ENCODE results near the gene RPL10A.
"Not testable (repeated sequence)": the region's sequence is repeated elsewhere in the genome, so short reads cannot be mapped to it uniquely, and the experiment has no call there.

Gene RPL10A

GRCh38 chr6:35468181-35468979 lies at the start of gene RPL10A:
Gene RPL10A, plus strand, starts transcription at chr6:35468401. Its CDS starts 34 bp downstream, at chr6:35468435.
- DNase-seq: peak; percentile 99

GRCh38 chr6:35419417-35419816 lies 48.8 kb upstream of the RPL10A start:
- peak; percentile 30 for DNase-seq

- no peak for DNase-seq
Measured at GRCh38 chr6:35419961-35420360, 48.2 kb upstream of the RPL10A start.

- no peak for DNase-seq
Measured at GRCh38 chr6:35425284-35425683, 42.9 kb upstream of the RPL10A start.

- no peak for DNase-seq
Measured at GRCh38 chr6:35426074-35426473, 42.1 kb upstream of the RPL10A start.

- no peak for DNase-seq
Measured at GRCh38 chr6:35427435-35427834, 40.8 kb upstream of the RPL10A start.

- DNase-seq: no peak
Measured at GRCh38 chr6:35427851-35428321, 40.3 kb upstream of the RPL10A start.

- DNase-seq: no peak
Measured at GRCh38 chr6:35428421-35429149, 39.6 kb upstream of the RPL10A start.

GRCh38 chr6:35429463-35429862 lies 38.7 kb upstream of the RPL10A start:
- no peak for DNase-seq

- DNase-seq: no peak
Measured at GRCh38 chr6:35432291-35432690, 35.9 kb upstream of the RPL10A start.

- DNase-seq: not testable (repeated sequence)
Measured at GRCh38 chr6:35432702-35433101, 35.5 kb upstream of the RPL10A start.

GRCh38 chr6:35435074-35435837 lies 32.9 kb upstream of the RPL10A start:
- DNase-seq: no peak

GRCh38 chr6:35436071-35436857 lies 31.9 kb upstream of the RPL10A start:
- no peak for DNase-seq

- not testable (repeated sequence) for DNase-seq
Measured at GRCh38 chr6:35438378-35439065, 29.7 kb upstream of the RPL10A start.

- DNase-seq: no peak
Measured at GRCh38 chr6:35439308-35439707, 28.9 kb upstream of the RPL10A start.

GRCh38 chr6:35441205-35441604 lies 27.0 kb upstream of the RPL10A start:
- DNase-seq: no peak

- DNase-seq: no peak
Measured at GRCh38 chr6:35441642-35442041, 26.6 kb upstream of the RPL10A start.

- DNase-seq: no peak
Measured at GRCh38 chr6:35442693-35443092, 25.5 kb upstream of the RPL10A start.

GRCh38 chr6:35443341-35444030 lies 24.7 kb upstream of the RPL10A start:
- DNase-seq: peak; percentile 30

GRCh38 chr6:35445691-35446090 lies 22.5 kb upstream of the RPL10A start:
- DNase-seq: no peak

- peak; percentile 51 for DNase-seq
Measured at GRCh38 chr6:35448191-35448590, 20.0 kb upstream of the RPL10A start.

All from NCI-H69 (cell line).